Measurements from ENCODE around the gene C12orf76. TPM values are rescaled to one million over a fixed set of nuclear protein-coding genes. Genes with fewer than 3 reads are reported as not detected.

Gene C12orf76
- total RNA-seq, 1 donor from 2014 or later: 29.3 TPM

DNA sequence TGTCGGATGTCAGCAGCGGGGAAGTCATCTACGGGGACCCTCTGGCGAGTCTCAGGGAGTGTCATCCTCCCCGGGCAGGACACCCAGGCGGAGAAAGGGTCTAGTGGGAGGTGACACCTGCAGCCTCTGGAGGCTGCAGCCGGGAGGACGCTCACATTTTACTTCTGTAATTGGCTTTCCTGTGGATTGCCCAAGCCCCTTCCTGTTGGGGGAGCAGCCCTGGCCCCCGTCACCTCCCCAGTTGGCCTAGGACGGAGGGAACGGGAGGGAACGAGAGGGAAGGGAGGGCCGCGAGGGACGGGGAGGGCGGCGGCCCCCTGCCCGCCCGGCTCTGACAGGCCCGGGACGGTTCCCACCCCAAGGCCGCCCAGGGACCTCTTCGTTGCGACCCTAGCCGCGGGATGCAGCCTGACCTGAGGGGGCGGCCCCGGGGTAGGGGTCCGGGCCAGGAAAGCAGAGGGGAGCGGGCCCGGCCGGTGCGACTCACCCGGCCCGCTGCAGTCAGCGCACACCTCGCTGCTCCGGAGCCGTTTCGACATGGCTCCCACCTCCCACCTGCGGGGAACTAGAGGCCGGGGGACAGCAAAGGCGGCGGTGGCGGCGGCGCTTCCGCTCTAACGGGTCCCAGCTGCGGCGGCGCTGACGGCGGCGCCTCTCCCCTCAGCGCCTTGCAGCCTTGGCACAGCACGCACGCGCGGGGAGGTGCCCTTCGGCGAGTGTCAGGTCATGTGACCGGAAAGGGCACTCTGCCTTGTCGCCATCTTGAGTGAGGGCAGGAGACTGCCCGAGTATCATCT lies 52.4 kb downstream of the C12orf76 start, which contains the start of gene GIT2:
TSS of gene GIT2 (minus strand) at position 683 of the 797 bp plus-strand sequence. CDS start at position 539, 144 bp downstream.
- H3K36me3 Mint-ChIP-seq (ENCODE audit: insufficient read depth): peaks cover 4% of the 10 kb centered on the region
- DNase-seq (ENCODE audit: low spot score, unreplicated experiment): peak; percentile 74
- peak within 1 kb of the TSS; percentile 59 for H3K27ac Mint-ChIP-seq
- H3K9me3 Mint-ChIP-seq (ENCODE audit: low read depth): no peaks in the 10 kb centered on the region
- no peaks in the 10 kb centered on the region for H3K27me3 Mint-ChIP-seq
- peak within 1 kb of the TSS; percentile 82 for H3K4me3 Mint-ChIP-seq (ENCODE audit: low read depth)
- H3K4me1 Mint-ChIP-seq (ENCODE audit: low read depth): peaks cover 21% of the 10 kb centered on the region
- TF ChIP-seq, protein P1, sequence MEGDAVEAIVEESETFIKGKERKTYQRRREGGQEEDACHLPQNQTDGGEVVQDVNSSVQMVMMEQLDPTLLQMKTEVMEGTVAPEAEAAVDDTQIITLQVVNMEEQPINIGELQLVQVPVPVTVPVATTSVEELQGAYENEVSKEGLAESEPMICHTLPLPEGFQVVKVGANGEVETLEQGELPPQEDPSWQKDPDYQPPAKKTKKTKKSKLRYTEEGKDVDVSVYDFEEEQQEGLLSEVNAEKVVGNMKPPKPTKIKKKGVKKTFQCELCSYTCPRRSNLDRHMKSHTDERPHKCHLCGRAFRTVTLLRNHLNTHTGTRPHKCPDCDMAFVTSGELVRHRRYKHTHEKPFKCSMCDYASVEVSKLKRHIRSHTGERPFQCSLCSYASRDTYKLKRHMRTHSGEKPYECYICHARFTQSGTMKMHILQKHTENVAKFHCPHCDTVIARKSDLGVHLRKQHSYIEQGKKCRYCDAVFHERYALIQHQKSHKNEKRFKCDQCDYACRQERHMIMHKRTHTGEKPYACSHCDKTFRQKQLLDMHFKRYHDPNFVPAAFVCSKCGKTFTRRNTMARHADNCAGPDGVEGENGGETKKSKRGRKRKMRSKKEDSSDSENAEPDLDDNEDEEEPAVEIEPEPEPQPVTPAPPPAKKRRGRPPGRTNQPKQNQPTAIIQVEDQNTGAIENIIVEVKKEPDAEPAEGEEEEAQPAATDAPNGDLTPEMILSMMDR (IDR thresholded peaks at IDR 0.05; ENCODE audit: unreplicated experiment): peak; percentile 9

DNA sequence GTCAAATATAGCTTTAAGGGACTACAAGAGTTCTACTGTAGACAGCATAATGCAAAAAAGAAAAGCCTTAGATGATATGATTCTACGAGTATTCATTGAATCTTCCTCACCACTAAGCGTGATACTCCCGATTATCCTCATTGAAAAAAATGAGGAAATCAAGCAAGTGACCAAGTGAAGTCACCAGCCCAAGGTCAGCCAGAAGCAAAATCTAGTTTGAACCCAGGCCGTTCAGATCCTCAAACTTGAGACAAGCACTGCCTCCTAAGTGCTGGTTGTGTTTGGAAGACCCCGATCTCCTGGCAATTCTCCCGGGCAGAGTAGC lies 53.0 kb downstream of the C12orf76 start:
- TF ChIP-seq, protein P1 (IDR thresholded peaks at IDR 0.05; ENCODE audit: unreplicated experiment): no peak
- Mint-ChIP-seq H3K27me3 (no peaks in the 10 kb centered on the region), H3K4me3 (ENCODE audit: low read depth) (peak overlapping the region; percentile 82), H3K27ac (peak overlapping the region; percentile 11), H3K36me3 (ENCODE audit: insufficient read depth) (peaks cover 4% of the 10 kb centered on the region), H3K9me3 (ENCODE audit: low read depth) (no peaks in the 10 kb centered on the region), H3K4me1 (ENCODE audit: low read depth) (peaks cover 21% of the 10 kb centered on the region)
- no peak for DNase-seq (ENCODE audit: low spot score, unreplicated experiment)

DNA sequence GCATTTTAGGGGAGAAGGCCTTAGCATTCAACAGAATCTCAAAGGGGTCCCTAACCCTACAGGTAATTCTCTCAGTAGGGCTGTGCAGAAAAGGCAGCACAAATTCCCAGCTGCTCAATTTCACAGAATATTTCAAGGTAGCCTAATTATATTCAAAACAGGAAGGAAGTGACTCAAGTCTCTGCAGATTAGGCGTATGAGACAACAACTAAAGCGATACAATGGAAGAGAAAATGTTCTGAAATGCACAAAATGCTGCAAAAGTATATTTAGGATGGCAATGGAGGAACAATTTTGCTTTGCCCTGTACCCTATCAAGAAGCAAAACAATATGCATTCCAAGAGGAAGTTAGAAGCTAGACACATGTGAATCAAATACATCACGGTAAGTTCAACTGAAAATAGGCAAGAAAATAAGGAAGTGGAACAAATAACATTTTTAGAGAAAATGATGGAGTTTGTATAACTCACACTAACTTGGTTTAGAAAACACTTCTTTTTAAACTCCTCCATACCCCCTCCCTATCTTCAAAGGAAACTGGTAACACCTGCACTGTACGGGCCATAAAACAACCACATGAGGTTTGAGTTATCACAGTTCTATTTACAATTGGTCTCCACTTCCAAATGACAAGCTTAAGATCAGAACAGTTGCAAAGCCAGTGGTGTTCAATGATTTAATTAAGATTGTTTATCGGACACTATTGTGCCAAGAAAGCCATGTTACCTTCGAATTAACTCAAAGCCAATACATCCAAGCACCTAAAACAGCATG lies 53.7 kb downstream of the C12orf76 start:
- H3K4me3 Mint-ChIP-seq (ENCODE audit: low read depth): peak overlapping the region; percentile 82
- peaks cover 5% of the 10 kb centered on the region for H3K36me3 Mint-ChIP-seq (ENCODE audit: insufficient read depth)
- TF ChIP-seq, protein P1 (IDR thresholded peaks at IDR 0.05; ENCODE audit: unreplicated experiment): no peak
- H3K27me3 Mint-ChIP-seq: no peaks in the 10 kb centered on the region
- H3K4me1 Mint-ChIP-seq (ENCODE audit: low read depth): peaks cover 16% of the 10 kb centered on the region
- H3K9me3 Mint-ChIP-seq (ENCODE audit: low read depth): no peaks in the 10 kb centered on the region
- H3K27ac Mint-ChIP-seq: no peak overlapping the region
- no peak for DNase-seq (ENCODE audit: low spot score, unreplicated experiment)

DNA sequence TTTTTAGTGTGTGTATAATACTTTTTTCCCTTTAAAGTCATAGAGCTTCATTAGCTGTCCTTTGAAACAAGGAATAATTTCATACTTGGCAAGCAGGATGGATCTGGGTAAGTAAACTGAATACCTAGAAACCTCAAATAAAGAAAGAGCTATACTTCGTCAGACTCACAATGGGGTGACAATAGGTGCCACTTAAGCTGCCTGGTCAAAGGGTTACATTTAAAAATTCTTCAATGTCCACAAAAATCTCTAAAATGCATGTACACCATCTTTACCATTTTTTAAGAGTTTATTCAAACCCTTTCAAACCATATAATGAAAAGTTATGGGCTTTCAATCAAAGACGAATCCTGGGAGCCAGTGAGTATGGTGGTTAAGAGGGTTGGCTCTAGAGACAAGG lies 55.2 kb downstream of the C12orf76 start:
- Mint-ChIP-seq H3K4me3 (ENCODE audit: low read depth) (no peak overlapping the region), H3K9me3 (ENCODE audit: low read depth) (no peaks in the 10 kb centered on the region), H3K4me1 (ENCODE audit: low read depth) (peaks cover 13% of the 10 kb centered on the region), H3K27me3 (no peaks in the 10 kb centered on the region), H3K27ac (no peak overlapping the region), H3K36me3 (ENCODE audit: insufficient read depth) (peaks cover 10% of the 10 kb centered on the region)
- TF ChIP-seq, protein P1 (IDR thresholded peaks at IDR 0.05; ENCODE audit: unreplicated experiment): no peak
- DNase-seq (ENCODE audit: low spot score, unreplicated experiment): no peak

DNA sequence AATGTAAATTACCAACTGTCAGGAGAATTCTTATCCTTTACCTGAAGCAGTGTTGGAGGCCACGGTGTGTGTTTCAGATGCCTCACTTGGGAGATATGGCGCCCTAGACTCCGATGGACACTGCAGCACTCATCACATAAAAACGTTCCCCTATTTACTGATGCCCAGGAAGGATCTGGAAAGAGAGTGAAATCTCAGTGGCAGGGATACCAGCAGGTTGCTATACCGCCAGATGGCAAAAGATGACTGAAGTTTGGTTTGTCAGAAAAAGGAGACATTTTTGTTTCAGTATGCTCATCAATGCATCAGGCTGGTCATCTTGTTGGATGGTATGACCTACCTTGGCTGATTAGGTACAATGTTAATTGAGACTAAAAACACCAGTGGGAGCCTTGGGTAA lies 56.7 kb downstream of the C12orf76 start:
- Mint-ChIP-seq H3K4me1 (ENCODE audit: low read depth) (peaks cover 13% of the 10 kb centered on the region), H3K9me3 (ENCODE audit: low read depth) (no peaks in the 10 kb centered on the region), H3K27me3 (no peaks in the 10 kb centered on the region), H3K36me3 (ENCODE audit: insufficient read depth) (peaks cover 14% of the 10 kb centered on the region), H3K27ac (no peak overlapping the region), H3K4me3 (ENCODE audit: low read depth) (no peak overlapping the region)
- TF ChIP-seq, protein P1 (IDR thresholded peaks at IDR 0.05; ENCODE audit: unreplicated experiment): no peak
- DNase-seq (ENCODE audit: low spot score, unreplicated experiment): no peak
